Neuronal stem cell (in vitro differentiated cells): ENCODE measurements around the gene ZNF579.

Experiments
- DNase-seq: peaks from one replicate; pipeline ENCODE4 v3.0.0-alpha.2; 2013; ENCODE audit warnings: low spot score
- H2AFZ ChIP-seq: one replicate; pipeline ENCODE4 v1.6.1; 2013; ENCODE audit warnings: mild to moderate bottlenecking, low read length, inconsistent platforms
- H2AK5ac ChIP-seq: 2 replicates; pipeline ENCODE4 v1.6.1; 2013; ENCODE audit warnings: low read depth, mild to moderate bottlenecking, inconsistent platforms, low read length, moderate library complexity, mixed read lengths
- H2BK120ac ChIP-seq: 2 replicates; pipeline ENCODE4 v1.6.1; 2013; ENCODE audit warnings: low read depth, mild to moderate bottlenecking, inconsistent platforms, low read length, moderate library complexity, mixed read lengths
- H2BK12ac ChIP-seq: one replicate; pipeline ENCODE4 v1.6.1; 2013; ENCODE audit warnings: low read length, inconsistent platforms
- H2BK15ac ChIP-seq: 2 replicates; pipeline ENCODE4 v1.6.1; 2013; ENCODE audit warnings: mild to moderate bottlenecking, low read length, inconsistent platforms, mixed read lengths
- H2BK5ac ChIP-seq: one replicate; pipeline ENCODE4 v1.6.1; 2013; ENCODE audit warnings: inconsistent platforms, mild to moderate bottlenecking, low read length, moderate library complexity
- H3K14ac ChIP-seq: one replicate; pipeline ENCODE4 v1.6.1; 2013; ENCODE audit warnings: low read length, inconsistent platforms
- H3K18ac ChIP-seq: 2 replicates; pipeline ENCODE4 v1.6.1; 2013; ENCODE audit warnings: low read length, inconsistent platforms
- H3K23ac ChIP-seq: 2 replicates; pipeline ENCODE4 v1.6.1; 2013; ENCODE audit warnings: low read depth, mild to moderate bottlenecking, mixed read lengths, low read length, inconsistent platforms; ENCODE audit not compliant: poor library complexity
- H3K27ac ChIP-seq: replicated peaks from 3 replicates; pipeline ENCODE4 v1.5.1; 2013; ENCODE audit warnings: low read length, inconsistent platforms
- H3K27me3 ChIP-seq, 3 experiments: 2 replicates each; pipeline ENCODE4 v1.6.1; 2013; ENCODE audit warnings: low read length in 3 of 3, mild to moderate bottlenecking in 2 of 3, inconsistent platforms in 1 of 3, low read depth in 1 of 3, mixed read lengths in 1 of 3, moderate library complexity in 1 of 3; ENCODE audit not compliant: control insufficient read depth in 3 of 3, insufficient read depth in 3 of 3
- H3K36me3 ChIP-seq, 2 donors: replicated peaks in 1 of 2; 2 replicates each; pipeline ENCODE4 v1.6.1; 2013; ENCODE audit warnings: low read length in 2 of 2; ENCODE audit not compliant: control insufficient read depth in 2 of 2, insufficient read depth in 2 of 2
- H3K4ac ChIP-seq: 2 replicates; pipeline ENCODE4 v1.6.1; 2013; ENCODE audit warnings: inconsistent platforms, mild to moderate bottlenecking, low read length, moderate library complexity
- H3K4me1 ChIP-seq, 2 donors: 1 replicate in 1 of 2; 2 replicates in 1 of 2; pipeline ENCODE4 v1.6.1; 2013; ENCODE audit warnings: low read length in 2 of 2, low read depth in 1 of 2; ENCODE audit not compliant: control insufficient read depth in 2 of 2, insufficient read depth in 1 of 2
- H3K4me2 ChIP-seq: one replicate; pipeline ENCODE4 v1.6.1; 2013; ENCODE audit warnings: mild to moderate bottlenecking, low read length, inconsistent platforms; ENCODE audit not compliant: insufficient read depth, poor library complexity, severe bottlenecking
- H3K4me3 ChIP-seq, 2 donors: 2 replicates each; pipeline ENCODE4 v1.5.1; 2013; ENCODE audit warnings: low read length in 2 of 2, mild to moderate bottlenecking in 2 of 2, inconsistent platforms in 1 of 2, moderate library complexity in 1 of 2
- H3K79me1 ChIP-seq: one replicate; pipeline ENCODE4 v1.6.1; 2013; ENCODE audit warnings: low read depth, mild to moderate bottlenecking, inconsistent platforms, low read length, moderate library complexity
- H3K9ac ChIP-seq: one replicate; pipeline ENCODE4 v1.6.1; 2013; ENCODE audit warnings: mild to moderate bottlenecking, low read depth, low read length, inconsistent platforms; ENCODE audit not compliant: poor library complexity
- H3K9me3 ChIP-seq, 2 donors: replicated peaks in 1 of 2; 2 replicates each; pipeline versions ENCODE3 to v1.6.1; 2013; ENCODE audit warnings: low read length in 2 of 2, mild to moderate bottlenecking in 2 of 2, inconsistent platforms in 1 of 2, low read depth in 1 of 2, mixed read lengths in 1 of 2, moderate library complexity in 1 of 2; ENCODE audit not compliant: control insufficient read depth in 2 of 2, insufficient read depth in 1 of 2
- H4K8ac ChIP-seq: one replicate; pipeline ENCODE4 v1.6.1; 2013; ENCODE audit warnings: low read depth, mild to moderate bottlenecking, inconsistent platforms, low read length, moderate library complexity
- H4K91ac ChIP-seq: one replicate; pipeline ENCODE4 v1.6.1; 2013; ENCODE audit warnings: low read length, low read depth, mild to moderate bottlenecking, inconsistent platforms; ENCODE audit not compliant: poor library complexity
- WGBS, 2 donors: extraction: QIAGEN DNeasy Blood & Tissue Kit; methylation state at CpG; one replicate each; pipeline ENCODE4 v1.1.7; 2013; ENCODE audit warnings: missing lambda C conversion rate in 2 of 2, mixed read lengths in 1 of 2; ENCODE audit not compliant: insufficient read length in 2 of 2, insufficient replicate concordance in 1 of 2; ENCODE audit errors: extremely low coverage in 2 of 2; 5-methylcytosine and 5-hydroxymethylcytosine counted together

The ZNF579 gene

GRCh38 chr19:55623561-55623960 lies 42.9 kb upstream of the ZNF579 start:
- Histone ChIP-seq H4K8ac (no peak overlapping the region), H3K4me1 (peaks cover 0 to 6% of the 10 kb centered on the region in 2 donors), H2AK5ac (no peak overlapping the region), H3K23ac (no peak overlapping the region), H2AFZ (no peak overlapping the region), H3K4me2 (peak overlapping the region; percentile 26), H2BK15ac (no peak overlapping the region), H3K36me3 (peaks cover 13 to 26% of the 10 kb centered on the region in 2 donors), H3K4me3 (peak overlapping the region; percentile 65 to 79), H3K9me3 (no peaks in the 10 kb centered on the region), H3K27me3 (no peaks in the 10 kb centered on the region), H4K91ac (no peak overlapping the region), H2BK12ac (no peak overlapping the region), H3K18ac (no peak overlapping the region), H3K27ac (no peak overlapping the region), H3K9ac (no peak overlapping the region), H3K14ac (no peak overlapping the region), H3K79me1 (no peaks in the 10 kb centered on the region), H2BK120ac (no peak overlapping the region), H3K4ac (no peak overlapping the region), H2BK5ac (no peak overlapping the region)
- no peak for DNase-seq
- WGBS, 2 donors = no CpG with 5 or more reads among the region's 7 CpGs

GRCh38 chr19:55623130-55623529 lies 42.5 kb upstream of the ZNF579 start:
- H3K27ac ChIP-seq = no peak overlapping the region
- H2AFZ ChIP-seq = no peak overlapping the region
- H3K9ac ChIP-seq = no peak overlapping the region
- H3K4me1 ChIP-seq = peaks cover 0 to 6% of the 10 kb centered on the region in 2 donors
- no peak overlapping the region for H3K4ac ChIP-seq
- H2BK120ac ChIP-seq = no peak overlapping the region
- WGBS, 2 donors = no CpG with 5 or more reads among the region's 7 CpGs
- H3K4me3 ChIP-seq = no peak overlapping the region
- no peak overlapping the region for H3K18ac ChIP-seq
- H3K14ac ChIP-seq = no peak overlapping the region
- no peak overlapping the region for H3K23ac ChIP-seq
- no peak overlapping the region for H2BK15ac ChIP-seq
- no peak overlapping the region for H2BK5ac ChIP-seq
- peaks cover 13 to 30% of the 10 kb centered on the region in 2 donors for H3K36me3 ChIP-seq
- no peak overlapping the region for H2BK12ac ChIP-seq
- no peak overlapping the region for H3K4me2 ChIP-seq
- H4K8ac ChIP-seq = no peak overlapping the region
- H3K9me3 ChIP-seq = no peaks in the 10 kb centered on the region
- no peak overlapping the region for H4K91ac ChIP-seq
- H3K27me3 ChIP-seq = no peaks in the 10 kb centered on the region
- DNase-seq = no peak
- no peak overlapping the region for H2AK5ac ChIP-seq
- no peaks in the 10 kb centered on the region for H3K79me1 ChIP-seq

GRCh38 chr19:55622242-55622969 lies 41.8 kb upstream of the ZNF579 start:
- Histone ChIP-seq H3K14ac (no peak overlapping the region), H4K91ac (no peak overlapping the region), H2BK5ac (no peak overlapping the region)

GRCh38 chr19:55621673-55622231 lies 41.1 kb upstream of the ZNF579 start:
- H3K27me3 ChIP-seq = no peaks in the 10 kb centered on the region
- H3K36me3 ChIP-seq = peaks cover 20 to 42% of the 10 kb centered on the region in 2 donors
- peak overlapping the region in 1 of 2 donors; percentile 48 for H3K4me3 ChIP-seq
- DNase-seq = no peak
- no peak overlapping the region for H4K8ac ChIP-seq
- no CpG with 5 or more reads among the region's 55 CpGs for WGBS, 2 donors
- H2BK12ac ChIP-seq = no peak overlapping the region
- no peak overlapping the region for H2AFZ ChIP-seq
- H2BK120ac ChIP-seq = no peak overlapping the region
- H3K4me1 ChIP-seq = peaks cover 0 to 6% of the 10 kb centered on the region in 2 donors
- H3K14ac ChIP-seq = no peak overlapping the region
- no peaks in the 10 kb centered on the region for H3K79me1 ChIP-seq
- H3K23ac ChIP-seq = no peak overlapping the region
- no peak overlapping the region for H3K18ac ChIP-seq
- no peak overlapping the region for H2AK5ac ChIP-seq
- H3K27ac ChIP-seq = no peak overlapping the region
- H4K91ac ChIP-seq = no peak overlapping the region
- H3K9ac ChIP-seq = no peak overlapping the region
- H3K4ac ChIP-seq = no peak overlapping the region
- no peak overlapping the region for H2BK15ac ChIP-seq
- no peak overlapping the region for H2BK5ac ChIP-seq
- no peak overlapping the region for H3K4me2 ChIP-seq
- H3K9me3 ChIP-seq = no peaks in the 10 kb centered on the region

More at GRCh38 chr19:55622242-55622969, 41.8 kb upstream of the ZNF579 start:
- Histone ChIP-seq H2BK15ac (no peak overlapping the region), H3K36me3 (peaks cover 16 to 36% of the 10 kb centered on the region in 2 donors), H3K9ac (no peak overlapping the region), H3K27me3 (no peaks in the 10 kb centered on the region), H3K79me1 (no peaks in the 10 kb centered on the region), H3K9me3 (no peaks in the 10 kb centered on the region), H2AFZ (no peak overlapping the region), H2BK12ac (no peak overlapping the region), H3K4ac (no peak overlapping the region), H3K18ac (no peak overlapping the region), H2BK120ac (no peak overlapping the region), H3K23ac (no peak overlapping the region), H3K4me3 (no peak overlapping the region), H3K4me2 (no peak overlapping the region), H2AK5ac (no peak overlapping the region), H4K8ac (no peak overlapping the region), H3K27ac (no peak overlapping the region), H3K4me1 (peaks cover 0 to 6% of the 10 kb centered on the region in 2 donors)
- no peak for DNase-seq
- no CpG with 5 or more reads among the region's 40 CpGs for WGBS, 2 donors
